Thyroid gland (tissue), 4 donors: ENCODE data around the gene GDF3.

Experiments
- CTCF ChIP-seq, 6 experiments: fragments of 200-600 bp in 3 of 6; fragments of 450-650 bp in 3 of 6; sonication (generic) in 3 of 6; IDR thresholded peaks; one replicate each; pipeline ENCODE4 v1.5.1; 2016 to 2019; ENCODE audit warnings: antibody characterized with exemption in 6 of 6, mild to moderate bottlenecking in 2 of 6, inconsistent platforms in 1 of 6, moderate library complexity in 1 of 6
- POLR2A ChIP-seq, 2 donors: fragments of 450-650 bp; IDR thresholded peaks; one replicate each; pipeline ENCODE4 v1.6.1; 2017; ENCODE audit warnings: antibody characterized with exemption in 2 of 2, mild to moderate bottlenecking in 2 of 2, moderate library complexity in 1 of 2

GRCh38 chr12:7731486-7731885 lies 35.9 kb upstream of the GDF3 start:
- TF ChIP-seq POLR2A (IDR thresholded peaks at IDR 0.05) (no peak), CTCF (IDR thresholded peaks at IDR 0.05) (no peak)
